GM12878 (cell line): ENCODE results near the gene BEST2. TPM values are rescaled to one million over a fixed set of nuclear protein-coding genes. Genes with fewer than 3 reads are reported as not detected.

Source experiments
- ATAC-seq: fragments of 200-7000 bp; cut with Tn5 transposase; 3 replicates; pipeline ENCODE4 v1.9.1; 2020; ENCODE audit warnings: mild to moderate bottlenecking, moderate library complexity
- BruUV-seq: library from RNA; stranded (reverse); fragments of 400-500 nt; replicated peaks from 2 replicates; lab custom pipeline; 2021; lab: Mats Ljungman, UMichigan
- CTCF ChIA-PET: fragments of 300-600 bp; sonication (Branson Sonifier 250); formaldehyde crosslinking; extraction: SDS; loops from one replicate; lab custom pipeline; 2021; ENCODE audit warnings: inconsistent platforms; lab: Yijun Ruan, JAX
- POLR2A ChIA-PET: fragments of 350-600 bp; formaldehyde crosslinking; extraction: SDS; loops from one replicate; lab custom pipeline; 2021; ENCODE audit warnings: inconsistent platforms; lab: Charles Lee
- RAD21 ChIA-PET: fragments of 300-600 bp; sonication (Branson Sonifier 250); formaldehyde crosslinking; loops from one replicate; lab custom pipeline; 2023; ENCODE audit warnings: antibody characterized with exemption; ENCODE audit not compliant: unreplicated experiment; lab: Charles Lee
- SMC1A ChIA-PET: fragments of 300-600 bp; sonication (Branson Sonifier 250); formaldehyde crosslinking; loops from one replicate; lab custom pipeline; 2023; ENCODE audit not compliant: unreplicated experiment, uncharacterized antibody; lab: Charles Lee
- DNase-seq: peaks from one replicate; pipeline ENCODE4 v3.0.0-alpha.2; 2011; ENCODE audit warnings: low read depth, low spot score
- FAIRE-seq: peaks from 3 replicates; lab custom pipeline; 2011; peaks lifted over from hg19 to GRCh38; lab: Jason Lieb, UNC
- H2AFZ ChIP-seq: 2 replicates; pipeline ENCODE4 v1.6.0; 2011; ENCODE audit warnings: low read depth, low read length, control low read depth; ENCODE audit not compliant: control insufficient read depth
- H3K27ac ChIP-seq: 2 replicates; pipeline ENCODE4 v1.5.1; 2011; ENCODE audit warnings: control low read depth; ENCODE audit not compliant: control insufficient read depth, insufficient read depth
- H3K27me3 ChIP-seq, 2 experiments: replicated peaks in 1 of 2; 2 replicates each; pipeline versions ENCODE4 v1.6.0 to v1.6.1; 2011; ENCODE audit warnings: low read length in 1 of 2; ENCODE audit not compliant: control insufficient read depth in 2 of 2, insufficient read depth in 2 of 2
- H3K36me3 ChIP-seq, 2 experiments: 2 replicates each; pipeline ENCODE4 v1.5.1; 2011; ENCODE audit warnings: low read length in 1 of 2; ENCODE audit not compliant: control insufficient read depth in 2 of 2, insufficient read depth in 2 of 2
- H3K4me1 ChIP-seq: 2 replicates; pipeline ENCODE4 v1.6.1; 2011; ENCODE audit warnings: mild to moderate bottlenecking, low read length, moderate library complexity, mixed read lengths; ENCODE audit not compliant: control insufficient read depth, insufficient read depth
- H3K4me2 ChIP-seq: 2 replicates; pipeline ENCODE4 v1.6.0; 2011; ENCODE audit warnings: control low read depth; ENCODE audit not compliant: control insufficient read depth, insufficient read depth
- H3K4me3 ChIP-seq: fragments of 200-600 bp; sonication (generic); 2 replicates; pipeline ENCODE4 v1.5.1; 2016
- H3K79me2 ChIP-seq: 2 replicates; pipeline ENCODE4 v1.6.0; 2011; ENCODE audit warnings: low read length; ENCODE audit not compliant: control insufficient read depth, insufficient read depth
- H3K9ac ChIP-seq: 2 replicates; pipeline ENCODE4 v1.8.0; 2011; ENCODE audit warnings: low read length, control low read depth, mixed read lengths; ENCODE audit not compliant: control insufficient read depth, insufficient read depth
- H3K9me3 ChIP-seq: replicated peaks from 3 replicates; pipeline ENCODE4 v1.5.1; 2011; ENCODE audit warnings: mild to moderate bottlenecking, low read length; ENCODE audit not compliant: control insufficient read depth, insufficient read depth
- H4K20me1 ChIP-seq: 2 replicates; pipeline ENCODE4 v1.6.0; 2011; ENCODE audit not compliant: control insufficient read depth, insufficient read depth
- CHD4 ChIP-seq: fragments of 200-600 bp; sonication (generic); IDR thresholded peaks from 2 replicates; pipeline ENCODE4 v1.6.1; 2016; ENCODE audit warnings: mild to moderate bottlenecking
- KAT2A ChIP-seq: conservative IDR thresholded peaks from 2 replicates; pipeline ENCODE4 v1.6.1; 2011; ENCODE audit warnings: low read depth, low read length; ENCODE audit not compliant: control insufficient read depth
- MEF2B ChIP-seq: fragments of 450-650 bp; IDR thresholded peaks from 2 replicates; pipeline ENCODE4 v1.6.1; 2018; ENCODE audit warnings: mild to moderate bottlenecking, moderate library complexity; ENCODE audit not compliant: partially characterized antibody, poor library complexity, severe bottlenecking
- MYC ChIP-seq: IDR thresholded peaks from 2 replicates; pipeline ENCODE4 v1.6.1; 2011; ENCODE audit warnings: mild to moderate bottlenecking, low read length, moderate library complexity, inconsistent platforms; ENCODE audit not compliant: insufficient read depth, insufficient replicate concordance, insufficient read length, severe bottlenecking
- NRF1 ChIP-seq: conservative IDR thresholded peaks from 2 replicates; pipeline ENCODE4 v1.6.1; 2011; ENCODE audit warnings: mild to moderate bottlenecking, low read depth, low read length, improper control_type of control experiment
- RELA ChIP-seq: fragments of 450-650 bp; IDR thresholded peaks from 2 replicates; pipeline ENCODE4 v1.8.0; 2014; ENCODE audit warnings: borderline replicate concordance; ENCODE audit not compliant: partially characterized antibody
- SIN3A ChIP-seq: IDR thresholded peaks from 2 replicates; pipeline ENCODE4 v1.6.1; 2012; ENCODE audit warnings: low read depth, low read length, improper control_type of control experiment
- SMC3 ChIP-seq: IDR thresholded peaks from 2 replicates; pipeline ENCODE4 v1.6.1; 2011; ENCODE audit warnings: low read length, improper control_type of control experiment, borderline replicate concordance
- SUPT20H ChIP-seq: IDR thresholded peaks from 2 replicates; pipeline ENCODE4 v1.6.1; 2011; ENCODE audit warnings: low read depth, mild to moderate bottlenecking, low read length, moderate library complexity, borderline replicate concordance; ENCODE audit not compliant: control insufficient read depth
- WGBS: methylation state at CpG from one replicate; pipeline ENCODE4 v1.1.6; 2016; ENCODE audit warnings: low lambda C conversion rate; ENCODE audit not compliant: insufficient replicate concordance, insufficient coverage; ENCODE audit errors: missing lambda C conversion rate; 5-methylcytosine and 5-hydroxymethylcytosine counted together
- in situ Hi-C: fragments of 300-500 bp; cut with MboI; formaldehyde crosslinking; loops from 9 replicates; pipeline ENCODE4 v1.14.3; 2018; ENCODE audit warnings: mixed read lengths
- intact Hi-C: fragments of 100-400 bp; cut with micrococcal nuclease; formaldehyde crosslinking; loops from one replicate; pipeline ENCODE4 v1.14.2; 2022; ENCODE audit not compliant: unreplicated experiment
- polyA plus RNA-seq, 11 experiments: library from polyadenylated mRNA; depleted of rRNA in 4 of 11; unstranded in 6 of 11; stranded (reverse) in 5 of 11; fragments of >200 nt; fragmentation: Nextera tagmentation in 4 of 11; fragmentation: Illumina TruSeq in 1 of 11; extraction: Ambion mirVana in 4 of 11; extraction: Trizol in 1 of 11; gene quantifications; 1 replicate in 1 of 11; 2 replicates in 10 of 11; pipeline versions ENCODE4 v1.2.1 to v1.2.3, GENCODE V29; 2011 to 2016; ENCODE audit warnings: inconsistent platforms in 2 of 11, missing spikeins in 2 of 11, low read depth in 1 of 11
- total RNA-seq, 4 experiments: library from RNA; depleted of rRNA in 3 of 4; stranded (reverse); fragments of >200 nt in 3 of 4; fragmentation: Illumina TruSeq in 1 of 4; extraction: Trizol in 1 of 4; gene quantifications; 2 replicates each; pipeline versions ENCODE4 v1.2.1 to v1.2.3, GENCODE V29; 2013 to 2021
- TF ChIP-seq, protein P1 (sequence below): IDR thresholded peaks from 2 replicates; pipeline ENCODE4 v1.6.1; 2012; ENCODE audit warnings: low read depth, low read length, improper control_type of control experiment
- TF ChIP-seq, protein P2 (sequence below): fragments of 450-650 bp; IDR thresholded peaks from 2 replicates; pipeline ENCODE4 v1.6.1; 2014; ENCODE audit warnings: mild to moderate bottlenecking
- TF ChIP-seq, protein P3 (sequence below): fragments of 450-650 bp; IDR thresholded peaks from 2 replicates; pipeline ENCODE4 v1.6.1; 2017; ENCODE audit warnings: mild to moderate bottlenecking, low read depth, inconsistent platforms; ENCODE audit not compliant: poor library complexity, severe bottlenecking

Gene BEST2
- total and polyA plus RNA-seq, 10 of the 15 experiments (the other 5 are each of a cell fraction or from before 2014, with no cell fraction given): not detected

DNA sequence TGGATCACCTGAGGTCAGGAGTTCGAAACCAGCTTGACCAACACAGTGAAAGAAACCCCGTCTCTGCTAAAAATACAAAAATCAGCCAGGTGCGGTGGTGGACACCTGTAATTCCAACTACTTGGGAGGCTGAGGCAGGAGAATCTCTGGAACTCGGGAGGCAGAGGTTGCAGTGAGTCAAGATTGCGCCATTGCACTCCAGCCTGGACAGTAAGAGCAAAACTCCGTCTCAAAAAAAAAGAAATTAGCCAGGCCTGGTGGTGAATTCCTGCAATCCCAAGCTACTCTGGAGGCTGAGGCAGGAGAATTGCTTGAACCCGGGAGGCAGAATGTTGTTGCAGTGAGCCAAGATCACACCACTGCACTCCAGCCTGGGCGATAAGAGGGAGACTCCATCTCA, 43.0 kb upstream of the BEST2 start:
- in situ Hi-C loops: no loop called here
- ChIA-PET POLR2A (interaction anchor here (0.6 kb wide), 2 partner anchors 12 to 1782 kb away, joined by 3 to 4 read pairs; no protein-coding TSS in a partner anchor), RAD21 (no interaction called here)

More for the DNA sequence above, 43.0 kb upstream of the BEST2 start:
- BruUV-seq: no TSS peak
- FAIRE-seq: no peak
- ATAC-seq: no peak
- no peak overlapping the region for H3K4me2 ChIP-seq
- H3K36me3 ChIP-seq: peaks cover 26 to 36% of the 10 kb centered on the region in 2 experiments
- no peak overlapping the region for H3K27ac ChIP-seq
- no peak overlapping the region for H3K9ac ChIP-seq
- no peaks in the 10 kb centered on the region for H3K79me2 ChIP-seq
- ChIA-PET SMC1A (no interaction called here), CTCF (interaction anchor here (1.1 to 1.6 kb wide), 2 partner anchors 49 to 139 kb away, joined by 3 read pairs; no protein-coding TSS in a partner anchor)
- H3K9me3 ChIP-seq: no peaks in the 10 kb centered on the region
- no peak overlapping the region for H2AFZ ChIP-seq
- no peaks in the 10 kb centered on the region for H3K4me1 ChIP-seq
- no peak overlapping the region for H3K4me3 ChIP-seq
- H3K27me3 ChIP-seq: no peaks in the 10 kb centered on the region
- no peak for DNase-seq
- intact Hi-C loops: no loop called here
- TF ChIP-seq MYC (no peak), CHD4 (no peak), MEF2B (no peak), KAT2A (no peak), SMC3 (no peak), SIN3A (no peak), NRF1 (no peak), RELA (no peak), SUPT20H (no peak)
- TF ChIP-seq, protein P1, sequence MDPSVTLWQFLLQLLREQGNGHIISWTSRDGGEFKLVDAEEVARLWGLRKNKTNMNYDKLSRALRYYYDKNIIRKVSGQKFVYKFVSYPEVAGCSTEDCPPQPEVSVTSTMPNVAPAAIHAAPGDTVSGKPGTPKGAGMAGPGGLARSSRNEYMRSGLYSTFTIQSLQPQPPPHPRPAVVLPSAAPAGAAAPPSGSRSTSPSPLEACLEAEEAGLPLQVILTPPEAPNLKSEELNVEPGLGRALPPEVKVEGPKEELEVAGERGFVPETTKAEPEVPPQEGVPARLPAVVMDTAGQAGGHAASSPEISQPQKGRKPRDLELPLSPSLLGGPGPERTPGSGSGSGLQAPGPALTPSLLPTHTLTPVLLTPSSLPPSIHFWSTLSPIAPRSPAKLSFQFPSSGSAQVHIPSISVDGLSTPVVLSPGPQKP: no peak
- TF ChIP-seq, protein P2, sequence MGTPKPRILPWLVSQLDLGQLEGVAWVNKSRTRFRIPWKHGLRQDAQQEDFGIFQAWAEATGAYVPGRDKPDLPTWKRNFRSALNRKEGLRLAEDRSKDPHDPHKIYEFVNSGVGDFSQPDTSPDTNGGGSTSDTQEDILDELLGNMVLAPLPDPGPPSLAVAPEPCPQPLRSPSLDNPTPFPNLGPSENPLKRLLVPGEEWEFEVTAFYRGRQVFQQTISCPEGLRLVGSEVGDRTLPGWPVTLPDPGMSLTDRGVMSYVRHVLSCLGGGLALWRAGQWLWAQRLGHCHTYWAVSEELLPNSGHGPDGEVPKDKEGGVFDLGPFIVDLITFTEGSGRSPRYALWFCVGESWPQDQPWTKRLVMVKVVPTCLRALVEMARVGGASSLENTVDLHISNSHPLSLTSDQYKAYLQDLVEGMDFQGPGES: no peak
- TF ChIP-seq, protein P3, sequence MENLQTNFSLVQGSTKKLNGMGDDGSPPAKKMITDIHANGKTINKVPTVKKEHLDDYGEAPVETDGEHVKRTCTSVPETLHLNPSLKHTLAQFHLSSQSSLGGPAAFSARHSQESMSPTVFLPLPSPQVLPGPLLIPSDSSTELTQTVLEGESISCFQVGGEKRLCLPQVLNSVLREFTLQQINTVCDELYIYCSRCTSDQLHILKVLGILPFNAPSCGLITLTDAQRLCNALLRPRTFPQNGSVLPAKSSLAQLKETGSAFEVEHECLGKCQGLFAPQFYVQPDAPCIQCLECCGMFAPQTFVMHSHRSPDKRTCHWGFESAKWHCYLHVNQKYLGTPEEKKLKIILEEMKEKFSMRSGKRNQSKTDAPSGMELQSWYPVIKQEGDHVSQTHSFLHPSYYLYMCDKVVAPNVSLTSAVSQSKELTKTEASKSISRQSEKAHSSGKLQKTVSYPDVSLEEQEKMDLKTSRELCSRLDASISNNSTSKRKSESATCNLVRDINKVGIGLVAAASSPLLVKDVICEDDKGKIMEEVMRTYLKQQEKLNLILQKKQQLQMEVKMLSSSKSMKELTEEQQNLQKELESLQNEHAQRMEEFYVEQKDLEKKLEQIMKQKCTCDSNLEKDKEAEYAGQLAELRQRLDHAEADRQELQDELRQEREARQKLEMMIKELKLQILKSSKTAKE: no peak
- TF ChIP-seq, all 136 proteins: peak for 0
- WGBS: 90% methylated on average over 8 of the region's 8 CpGs
- no peaks in the 10 kb centered on the region for H4K20me1 ChIP-seq
